GM23338 (cell line): ENCODE results near the gene ASXL2. TPM values are rescaled to one million over a fixed set of nuclear protein-coding genes. Genes with fewer than 3 reads are reported as not detected.

Experiments
- ATAC-seq: fragments of 200-7000 bp; cut with Tn5 transposase; 3 replicates; pipeline ENCODE4 v1.9.1; 2020
- DNase-seq: peaks from one replicate; pipeline ENCODE4 v3.0.0-alpha.2; 2015; ENCODE audit warnings: low spot score
- H2AFZ ChIP-seq: fragments of 200-600 bp; sonication (generic); 2 replicates; pipeline ENCODE4 v1.8.0; 2016; ENCODE audit warnings: antibody characterized with exemption, mild to moderate bottlenecking, moderate library complexity
- H3F3A ChIP-seq: fragments of 200-600 bp; sonication (generic); replicated peaks from 2 replicates; pipeline ENCODE4 v1.8.0; 2017; ENCODE audit warnings: antibody characterized with exemption, mixed run types, low read depth
- H3K27ac ChIP-seq: fragments of 200-600 bp; sonication (generic); 2 replicates; pipeline ENCODE4 v1.6.1; 2016; ENCODE audit warnings: low read depth
- H3K27me3 ChIP-seq: fragments of 200-600 bp; sonication (generic); 2 replicates; pipeline ENCODE4 v1.8.0; 2016; ENCODE audit warnings: mild to moderate bottlenecking, mixed run types, moderate library complexity; ENCODE audit not compliant: insufficient read depth
- H3K36me3 ChIP-seq: fragments of 200-600 bp; sonication (generic); 2 replicates; pipeline ENCODE4 v1.8.0; 2016; ENCODE audit warnings: mild to moderate bottlenecking; ENCODE audit not compliant: insufficient read depth
- H3K4me1 ChIP-seq: fragments of 200-600 bp; sonication (generic); 2 replicates; pipeline ENCODE4 v1.8.0; 2016; ENCODE audit warnings: mild to moderate bottlenecking, moderate library complexity; ENCODE audit not compliant: insufficient read depth
- H3K4me2 ChIP-seq: fragments of 200-600 bp; sonication (generic); 2 replicates; pipeline ENCODE4 v1.7.1; 2017; ENCODE audit warnings: mixed run types
- H3K4me3 ChIP-seq: fragments of 200-600 bp; sonication (generic); 2 replicates; pipeline ENCODE4 v1.6.1; 2016; ENCODE audit warnings: mixed run types
- H3K79me2 ChIP-seq: fragments of 200-600 bp; sonication (generic); replicated peaks from 2 replicates; pipeline ENCODE4 v1.8.0; 2017; ENCODE audit warnings: mild to moderate bottlenecking; ENCODE audit not compliant: insufficient read depth
- H3K9me2 ChIP-seq: fragments of 200-600 bp; sonication (generic); 2 replicates; pipeline ENCODE4 v1.8.0; 2017; ENCODE audit not compliant: insufficient read depth
- H4K20me1 ChIP-seq: fragments of 200-600 bp; sonication (generic); replicated peaks from 2 replicates; pipeline ENCODE4 v1.8.0; 2017; ENCODE audit warnings: mild to moderate bottlenecking; ENCODE audit not compliant: insufficient read depth
- H3K27ac Mint-ChIP-seq: 2 replicates; pipeline ENCODE4 v1.8.0; 2020; ENCODE audit warnings: inconsistent platforms, mild to moderate bottlenecking, moderate library complexity, mixed read lengths
- H3K27me3 Mint-ChIP-seq: 3 replicates; pipeline ENCODE4 v1.8.0; 2022; ENCODE audit warnings: low read depth, mild to moderate bottlenecking, moderate library complexity, mixed read lengths, inconsistent platforms; ENCODE audit not compliant: insufficient read depth, poor library complexity
- H3K36me3 Mint-ChIP-seq: 3 replicates; pipeline ENCODE4 v1.8.0; 2021; ENCODE audit warnings: low read depth, mild to moderate bottlenecking, inconsistent platforms, moderate library complexity, mixed read lengths
- H3K4me1 Mint-ChIP-seq: 3 replicates; pipeline ENCODE4 v1.8.0; 2020; ENCODE audit warnings: mild to moderate bottlenecking, inconsistent platforms, mixed read lengths
- H3K4me3 Mint-ChIP-seq: 3 replicates; pipeline ENCODE4 v1.8.0; 2021; ENCODE audit warnings: moderate library complexity, mild to moderate bottlenecking, inconsistent platforms, mixed read lengths
- H3K9me3 Mint-ChIP-seq: 3 replicates; pipeline ENCODE4 v1.8.0; 2020; ENCODE audit warnings: moderate library complexity, mild to moderate bottlenecking, inconsistent platforms, mixed read lengths
- CREB1 ChIP-seq: fragments of 250-450 bp; sonication (Bioruptor Pico); IDR thresholded peaks from 2 replicates; pipeline ENCODE4 v1.5.0; 2020; ENCODE audit warnings: low read depth, mild to moderate bottlenecking, moderate library complexity
- EZH2 ChIP-seq: fragments of 200-600 bp; sonication (generic); IDR thresholded peaks from one replicate; pipeline ENCODE4 v1.8.0; 2017; ENCODE audit warnings: antibody characterized with exemption, mild to moderate bottlenecking, low read depth; ENCODE audit not compliant: unreplicated experiment
- EZH2phosphoT487 ChIP-seq: fragments of 200-600 bp; sonication (generic); IDR thresholded peaks from one replicate; pipeline ENCODE4 v1.8.1; 2018; ENCODE audit warnings: antibody characterized with exemption; ENCODE audit not compliant: unreplicated experiment
- JUNB ChIP-seq: IDR thresholded peaks from one replicate; pipeline ENCODE4 v1.6.1; 2016; ENCODE audit warnings: antibody characterized with exemption; ENCODE audit not compliant: unreplicated experiment
- NANOG ChIP-seq: IDR thresholded peaks from 2 replicates; pipeline ENCODE4 v1.6.1; 2016; ENCODE audit warnings: antibody characterized with exemption, borderline replicate concordance
- POLR2AphosphoS5 ChIP-seq: IDR thresholded peaks from 2 replicates; pipeline ENCODE4 v1.6.1; 2016; ENCODE audit warnings: antibody characterized with exemption, low read depth
- STAT1 ChIP-seq: IDR thresholded peaks from one replicate; pipeline ENCODE4 v1.6.1; 2016; ENCODE audit warnings: antibody characterized with exemption; ENCODE audit not compliant: unreplicated experiment
- ZNF114 ChIP-seq: fragments of 250-450 bp; sonication (Bioruptor Pico); IDR thresholded peaks from 2 replicates; pipeline ENCODE4 v1.5.0; 2020; ENCODE audit warnings: mild to moderate bottlenecking, moderate library complexity
- ZNF331 ChIP-seq: fragments of 250-450 bp; sonication (Bioruptor Pico); IDR thresholded peaks from 2 replicates; pipeline ENCODE4 v1.5.0; 2020; ENCODE audit warnings: low read depth, mild to moderate bottlenecking, moderate library complexity
- polyA plus RNA-seq: library from polyadenylated mRNA; unstranded; fragments of >200 nt; fragmentation: Nextera tagmentation; extraction: Ambion mirVana; gene quantifications from 2 replicates; pipeline ENCODE4 v1.2.1, GENCODE V29; 2016
- total RNA-seq: library from RNA; depleted of rRNA; stranded (reverse); fragments of >200 nt; shearing (Covaris generic); gene quantifications from 2 replicates; pipeline ENCODE4 v1.2.3, GENCODE V29; 2014
- TF ChIP-seq, protein P1 (sequence below): IDR thresholded peaks from one replicate; pipeline ENCODE4 v1.6.1; 2018; ENCODE audit warnings: antibody characterized with exemption; ENCODE audit not compliant: unreplicated experiment
- TF ChIP-seq, protein P2 (sequence below): fragments of 250-450 bp; sonication (Bioruptor Pico); IDR thresholded peaks from 2 replicates; pipeline ENCODE4 v1.5.0; 2020; ENCODE audit warnings: mild to moderate bottlenecking, moderate library complexity
- TF ChIP-seq, protein P3 (sequence below): IDR thresholded peaks from 2 replicates; pipeline ENCODE4 v1.6.1; 2016; ENCODE audit warnings: antibody characterized with exemption
- TF ChIP-seq, protein P4 (sequence below), 2 experiments: fragments of 200-600 bp in 1 of 2; sonication (generic) in 1 of 2; conservative IDR thresholded peaks; 2 replicates each; pipeline versions ENCODE4 v1.5.1 to v1.6.1; 2016 to 2017; ENCODE audit warnings: antibody characterized with exemption in 2 of 2, low read depth in 2 of 2, mild to moderate bottlenecking in 2 of 2, moderate library complexity in 1 of 2

Gene ASXL2
- total and polyA plus RNA-seq, 2 experiments from 2014 or later: 7.0 to 21.8 TPM

DNA sequence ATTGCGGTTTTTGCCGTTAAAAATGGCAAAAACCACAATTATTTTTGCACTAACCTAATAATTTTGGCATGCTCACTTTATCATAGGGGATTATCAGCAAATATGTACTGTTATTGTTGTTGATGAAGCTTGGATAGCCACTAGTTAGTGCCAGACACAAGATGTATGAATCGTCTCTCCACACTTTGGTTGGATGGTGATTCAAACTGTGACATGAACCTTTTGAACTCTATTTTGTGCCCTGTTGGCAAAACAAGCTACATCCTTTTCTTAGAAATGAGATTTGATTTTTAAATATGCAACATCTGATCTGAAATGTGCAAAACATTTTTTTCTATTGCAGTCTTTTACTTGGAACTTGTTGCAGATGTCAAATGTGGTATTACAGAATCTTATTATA, 156.1 kb downstream of the ASXL2 start:
- H3K4me3 Mint-ChIP-seq: no peak overlapping the region
- no peaks in the 10 kb centered on the region for H3K79me2 ChIP-seq
- no peaks in the 10 kb centered on the region for H3K27me3 ChIP-seq
- DNase-seq (no peak), ATAC-seq (no peak)
- 0 out of 2 replicates have a peak, but pooled peaks cover 2% of the 10 kb centered on the region for H3K4me1 ChIP-seq
- TF ChIP-seq EZH2 (no peak), ZNF331 (CRISPR knock-in tag) (no peak), CREB1 (CRISPR knock-in tag) (no peak), STAT1 (no peak), ZNF114 (CRISPR knock-in tag) (no peak), JUNB (no peak), NANOG (no peak), POLR2AphosphoS5 (no peak), EZH2phosphoT487 (no peak)
- TF ChIP-seq, protein P1, sequence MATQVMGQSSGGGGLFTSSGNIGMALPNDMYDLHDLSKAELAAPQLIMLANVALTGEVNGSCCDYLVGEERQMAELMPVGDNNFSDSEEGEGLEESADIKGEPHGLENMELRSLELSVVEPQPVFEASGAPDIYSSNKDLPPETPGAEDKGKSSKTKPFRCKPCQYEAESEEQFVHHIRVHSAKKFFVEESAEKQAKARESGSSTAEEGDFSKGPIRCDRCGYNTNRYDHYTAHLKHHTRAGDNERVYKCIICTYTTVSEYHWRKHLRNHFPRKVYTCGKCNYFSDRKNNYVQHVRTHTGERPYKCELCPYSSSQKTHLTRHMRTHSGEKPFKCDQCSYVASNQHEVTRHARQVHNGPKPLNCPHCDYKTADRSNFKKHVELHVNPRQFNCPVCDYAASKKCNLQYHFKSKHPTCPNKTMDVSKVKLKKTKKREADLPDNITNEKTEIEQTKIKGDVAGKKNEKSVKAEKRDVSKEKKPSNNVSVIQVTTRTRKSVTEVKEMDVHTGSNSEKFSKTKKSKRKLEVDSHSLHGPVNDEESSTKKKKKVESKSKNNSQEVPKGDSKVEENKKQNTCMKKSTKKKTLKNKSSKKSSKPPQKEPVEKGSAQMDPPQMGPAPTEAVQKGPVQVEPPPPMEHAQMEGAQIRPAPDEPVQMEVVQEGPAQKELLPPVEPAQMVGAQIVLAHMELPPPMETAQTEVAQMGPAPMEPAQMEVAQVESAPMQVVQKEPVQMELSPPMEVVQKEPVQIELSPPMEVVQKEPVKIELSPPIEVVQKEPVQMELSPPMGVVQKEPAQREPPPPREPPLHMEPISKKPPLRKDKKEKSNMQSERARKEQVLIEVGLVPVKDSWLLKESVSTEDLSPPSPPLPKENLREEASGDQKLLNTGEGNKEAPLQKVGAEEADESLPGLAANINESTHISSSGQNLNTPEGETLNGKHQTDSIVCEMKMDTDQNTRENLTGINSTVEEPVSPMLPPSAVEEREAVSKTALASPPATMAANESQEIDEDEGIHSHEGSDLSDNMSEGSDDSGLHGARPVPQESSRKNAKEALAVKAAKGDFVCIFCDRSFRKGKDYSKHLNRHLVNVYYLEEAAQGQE: no peak
- TF ChIP-seq, protein P2, sequence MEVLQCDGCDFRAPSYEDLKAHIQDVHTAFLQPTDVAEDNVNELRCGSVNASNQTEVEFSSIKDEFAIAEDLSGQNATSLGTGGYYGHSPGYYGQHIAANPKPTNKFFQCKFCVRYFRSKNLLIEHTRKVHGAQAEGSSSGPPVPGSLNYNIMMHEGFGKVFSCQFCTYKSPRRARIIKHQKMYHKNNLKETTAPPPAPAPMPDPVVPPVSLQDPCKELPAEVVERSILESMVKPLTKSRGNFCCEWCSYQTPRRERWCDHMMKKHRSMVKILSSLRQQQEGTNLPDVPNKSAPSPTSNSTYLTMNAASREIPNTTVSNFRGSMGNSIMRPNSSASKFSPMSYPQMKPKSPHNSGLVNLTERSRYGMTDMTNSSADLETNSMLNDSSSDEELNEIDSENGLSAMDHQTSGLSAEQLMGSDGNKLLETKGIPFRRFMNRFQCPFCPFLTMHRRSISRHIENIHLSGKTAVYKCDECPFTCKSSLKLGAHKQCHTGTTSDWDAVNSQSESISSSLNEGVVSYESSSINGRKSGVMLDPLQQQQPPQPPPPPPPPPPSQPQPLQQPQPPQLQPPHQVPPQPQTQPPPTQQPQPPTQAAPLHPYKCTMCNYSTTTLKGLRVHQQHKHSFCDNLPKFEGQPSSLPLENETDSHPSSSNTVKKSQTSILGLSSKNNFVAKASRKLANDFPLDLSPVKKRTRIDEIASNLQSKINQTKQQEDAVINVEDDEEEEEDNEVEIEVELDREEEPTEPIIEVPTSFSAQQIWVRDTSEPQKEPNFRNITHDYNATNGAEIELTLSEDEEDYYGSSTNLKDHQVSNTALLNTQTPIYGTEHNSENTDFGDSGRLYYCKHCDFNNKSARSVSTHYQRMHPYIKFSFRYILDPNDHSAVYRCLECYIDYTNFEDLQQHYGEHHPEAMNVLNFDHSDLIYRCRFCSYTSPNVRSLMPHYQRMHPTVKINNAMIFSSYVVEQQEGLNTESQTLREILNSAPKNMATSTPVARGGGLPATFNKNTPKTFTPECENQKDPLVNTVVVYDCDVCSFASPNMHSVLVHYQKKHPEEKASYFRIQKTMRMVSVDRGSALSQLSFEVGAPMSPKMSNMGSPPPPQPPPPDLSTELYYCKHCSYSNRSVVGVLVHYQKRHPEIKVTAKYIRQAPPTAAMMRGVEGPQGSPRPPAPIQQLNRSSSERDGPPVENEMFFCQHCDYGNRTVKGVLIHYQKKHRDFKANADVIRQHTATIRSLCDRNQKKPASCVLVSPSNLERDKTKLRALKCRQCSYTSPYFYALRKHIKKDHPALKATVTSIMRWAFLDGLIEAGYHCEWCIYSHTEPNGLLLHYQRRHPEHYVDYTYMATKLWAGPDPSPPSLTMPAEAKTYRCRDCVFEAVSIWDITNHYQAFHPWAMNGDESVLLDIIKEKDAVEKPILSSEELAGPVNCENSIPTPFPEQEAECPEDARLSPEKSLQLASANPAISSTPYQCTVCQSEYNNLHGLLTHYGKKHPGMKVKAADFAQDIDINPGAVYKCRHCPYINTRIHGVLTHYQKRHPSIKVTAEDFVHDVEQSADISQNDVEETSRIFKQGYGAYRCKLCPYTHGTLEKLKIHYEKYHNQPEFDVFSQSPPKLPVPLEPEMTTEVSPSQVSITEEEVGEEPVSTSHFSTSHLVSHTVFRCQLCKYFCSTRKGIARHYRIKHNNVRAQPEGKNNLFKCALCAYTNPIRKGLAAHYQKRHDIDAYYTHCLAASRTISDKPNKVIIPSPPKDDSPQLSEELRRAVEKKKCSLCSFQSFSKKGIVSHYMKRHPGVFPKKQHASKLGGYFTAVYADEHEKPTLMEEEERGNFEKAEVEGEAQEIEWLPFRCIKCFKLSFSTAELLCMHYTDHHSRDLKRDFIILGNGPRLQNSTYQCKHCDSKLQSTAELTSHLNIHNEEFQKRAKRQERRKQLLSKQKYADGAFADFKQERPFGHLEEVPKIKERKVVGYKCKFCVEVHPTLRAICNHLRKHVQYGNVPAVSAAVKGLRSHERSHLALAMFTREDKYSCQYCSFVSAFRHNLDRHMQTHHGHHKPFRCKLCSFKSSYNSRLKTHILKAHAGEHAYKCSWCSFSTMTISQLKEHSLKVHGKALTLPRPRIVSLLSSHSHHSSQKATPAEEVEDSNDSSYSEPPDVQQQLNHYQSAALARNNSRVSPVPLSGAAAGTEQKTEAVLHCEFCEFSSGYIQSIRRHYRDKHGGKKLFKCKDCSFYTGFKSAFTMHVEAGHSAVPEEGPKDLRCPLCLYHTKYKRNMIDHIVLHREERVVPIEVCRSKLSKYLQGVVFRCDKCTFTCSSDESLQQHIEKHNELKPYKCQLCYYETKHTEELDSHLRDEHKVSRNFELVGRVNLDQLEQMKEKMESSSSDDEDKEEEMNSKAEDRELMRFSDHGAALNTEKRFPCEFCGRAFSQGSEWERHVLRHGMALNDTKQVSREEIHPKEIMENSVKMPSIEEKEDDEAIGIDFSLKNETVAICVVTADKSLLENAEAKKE (CRISPR knock-in tag): no peak
- TF ChIP-seq, protein P3, sequence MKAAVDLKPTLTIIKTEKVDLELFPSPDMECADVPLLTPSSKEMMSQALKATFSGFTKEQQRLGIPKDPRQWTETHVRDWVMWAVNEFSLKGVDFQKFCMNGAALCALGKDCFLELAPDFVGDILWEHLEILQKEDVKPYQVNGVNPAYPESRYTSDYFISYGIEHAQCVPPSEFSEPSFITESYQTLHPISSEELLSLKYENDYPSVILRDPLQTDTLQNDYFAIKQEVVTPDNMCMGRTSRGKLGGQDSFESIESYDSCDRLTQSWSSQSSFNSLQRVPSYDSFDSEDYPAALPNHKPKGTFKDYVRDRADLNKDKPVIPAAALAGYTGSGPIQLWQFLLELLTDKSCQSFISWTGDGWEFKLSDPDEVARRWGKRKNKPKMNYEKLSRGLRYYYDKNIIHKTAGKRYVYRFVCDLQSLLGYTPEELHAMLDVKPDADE: no peak
- TF ChIP-seq, protein P4, sequence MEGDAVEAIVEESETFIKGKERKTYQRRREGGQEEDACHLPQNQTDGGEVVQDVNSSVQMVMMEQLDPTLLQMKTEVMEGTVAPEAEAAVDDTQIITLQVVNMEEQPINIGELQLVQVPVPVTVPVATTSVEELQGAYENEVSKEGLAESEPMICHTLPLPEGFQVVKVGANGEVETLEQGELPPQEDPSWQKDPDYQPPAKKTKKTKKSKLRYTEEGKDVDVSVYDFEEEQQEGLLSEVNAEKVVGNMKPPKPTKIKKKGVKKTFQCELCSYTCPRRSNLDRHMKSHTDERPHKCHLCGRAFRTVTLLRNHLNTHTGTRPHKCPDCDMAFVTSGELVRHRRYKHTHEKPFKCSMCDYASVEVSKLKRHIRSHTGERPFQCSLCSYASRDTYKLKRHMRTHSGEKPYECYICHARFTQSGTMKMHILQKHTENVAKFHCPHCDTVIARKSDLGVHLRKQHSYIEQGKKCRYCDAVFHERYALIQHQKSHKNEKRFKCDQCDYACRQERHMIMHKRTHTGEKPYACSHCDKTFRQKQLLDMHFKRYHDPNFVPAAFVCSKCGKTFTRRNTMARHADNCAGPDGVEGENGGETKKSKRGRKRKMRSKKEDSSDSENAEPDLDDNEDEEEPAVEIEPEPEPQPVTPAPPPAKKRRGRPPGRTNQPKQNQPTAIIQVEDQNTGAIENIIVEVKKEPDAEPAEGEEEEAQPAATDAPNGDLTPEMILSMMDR (conservative IDR thresholded peaks at IDR 0.05; ENCODE audit: low read depth in 2 of 2): no peak
- H4K20me1 ChIP-seq: no peaks in the 10 kb centered on the region
- no peaks in the 10 kb centered on the region for H3F3A ChIP-seq
- H3K4me2 ChIP-seq: no peak overlapping the region
- no peak overlapping the region for H3K27ac ChIP-seq
- no peak overlapping the region for H3K27ac Mint-ChIP-seq
- no peaks in the 10 kb centered on the region for H3K9me2 ChIP-seq
- H3K4me1 Mint-ChIP-seq: no peaks in the 10 kb centered on the region; the same call in 2 of the 3 replicates
- H3K36me3 ChIP-seq: no peaks in the 10 kb centered on the region
- H3K36me3 Mint-ChIP-seq: no peaks in the 10 kb centered on the region
- no peak overlapping the region for H3K4me3 ChIP-seq
- peak overlapping the region; percentile 54; the same call in 1 of the 2 replicates for H2AFZ ChIP-seq
- H3K9me3 Mint-ChIP-seq: peaks cover 7% of the 10 kb centered on the region; the same call in 1 of the 3 replicates
- peaks cover 3% of the 10 kb centered on the region for H3K27me3 Mint-ChIP-seq
